HG03097 (cell line): ENCODE results near the gene TMEM132E.

Source experiments
- ATAC-seq: cut with Tn5 transposase; IDR thresholded peaks from one replicate; pipeline ENCODE4 v1.9.1; 2021; ENCODE audit not compliant: unreplicated experiment, low FRiP score

Gene TMEM132E

GRCh38 chr17:34683390-34683789 is 104.0 kb downstream of the TMEM132E start:
- ATAC-seq: no peak
